Measurements from ENCODE around the gene NDUFB4.

The NDUFB4 gene

GRCh38 chr3:120640231-120640630 lies 44.1 kb downstream of the NDUFB4 start:
- no peak for DNase-seq

GRCh38 chr3:120641696-120642246 lies 45.6 kb downstream of the NDUFB4 start:
- no peak for DNase-seq

GRCh38 chr3:120642368-120642948 lies 46.3 kb downstream of the NDUFB4 start:
- no peak for DNase-seq

GRCh38 chr3:120645083-120645845 lies 49.1 kb downstream of the NDUFB4 start:
- DNase-seq: no peak

- DNase-seq: no peak
Measured at GRCh38 chr3:120646771-120647432, 50.8 kb downstream of the NDUFB4 start.

GRCh38 chr3:120648290-120648689 lies 52.2 kb downstream of the NDUFB4 start:
- no peak for DNase-seq

GRCh38 chr3:120649830-120650233 lies 53.7 kb downstream of the NDUFB4 start:
- DNase-seq: no peak

GRCh38 chr3:120650311-120650710 lies 54.2 kb downstream of the NDUFB4 start:
- DNase-seq: no peak

Data from DMS79 (cell line).